Suppressor macrophage treated with lipopolysaccharide for 1 hour (primary cell): ENCODE measurements around the gene SLC19A1.
"Not testable (repeated sequence)": the region's sequence is repeated elsewhere in the genome, so short reads cannot be mapped to it uniquely, and the experiment has no call there.

Experiments
- DNase-seq, 3 donors: peaks; one replicate each; pipeline ENCODE4 v3.0.0-alpha.2; 2020 to 2022

The SLC19A1 gene

GRCh38 chr21:45503226-45503625, 39.0 kb downstream of the SLC19A1 start:
- not testable (repeated sequence) for DNase-seq

GRCh38 chr21:45502600-45502999, 39.6 kb downstream of the SLC19A1 start:
- no peak for DNase-seq

- DNase-seq = no peak
Observed at GRCh38 chr21:45502006-45502345, 40.3 kb downstream of the SLC19A1 start.

- DNase-seq = not testable (repeated sequence)
Observed at GRCh38 chr21:45501081-45502005, 40.9 kb downstream of the SLC19A1 start.

- DNase-seq = no peak
Observed at GRCh38 chr21:45499970-45500577, 42.2 kb downstream of the SLC19A1 start.

GRCh38 chr21:45499201-45499750, 43.0 kb downstream of the SLC19A1 start:
- no peak for DNase-seq

GRCh38 chr21:45498646-45499000, 43.6 kb downstream of the SLC19A1 start:
- DNase-seq = no peak

GRCh38 chr21:45497846-45498645, 44.2 kb downstream of the SLC19A1 start:
- DNase-seq = no peak

GRCh38 chr21:45496968-45497845, 45.0 kb downstream of the SLC19A1 start:
- DNase-seq = no peak

GRCh38 chr21:45496151-45496967, 45.9 kb downstream of the SLC19A1 start:
- no peak for DNase-seq

GRCh38 chr21:45494851-45495680, 47.2 kb downstream of the SLC19A1 start:
- DNase-seq = no peak

GRCh38 chr21:45494135-45494850, 47.9 kb downstream of the SLC19A1 start:
- DNase-seq = no peak

- no peak for DNase-seq
Observed at GRCh38 chr21:45493401-45494001, 48.7 kb downstream of the SLC19A1 start.

GRCh38 chr21:45492765-45493164, 49.5 kb downstream of the SLC19A1 start:
- DNase-seq = no peak

GRCh38 chr21:45491623-45492022, 50.6 kb downstream of the SLC19A1 start:
- DNase-seq = no peak

- no peak for DNase-seq
Observed at GRCh38 chr21:45491056-45491455, 51.2 kb downstream of the SLC19A1 start.

- DNase-seq = no peak
Observed at GRCh38 chr21:45490049-45490731, 52.0 kb downstream of the SLC19A1 start.

GRCh38 chr21:45489722-45489982, 52.6 kb downstream of the SLC19A1 start:
- no peak for DNase-seq
